KMS-11 (cell line): ENCODE measurements around the gene UXT.

Experiments
- H2AFZ ChIP-seq: fragments of 200-600 bp; sonication (generic); 2 replicates; pipeline ENCODE4 v1.6.1; 2016; ENCODE audit warnings: antibody characterized with exemption, mixed run types, low read depth
- H3K27ac ChIP-seq: fragments of 200-600 bp; sonication (generic); 2 replicates; pipeline ENCODE4 v1.6.1; 2016; ENCODE audit warnings: mild to moderate bottlenecking, mixed run types
- H3K27me3 ChIP-seq: fragments of 200-600 bp; sonication (generic); 2 replicates; pipeline ENCODE4 v1.6.1; 2017; ENCODE audit warnings: mild to moderate bottlenecking, low read depth, mixed run types, moderate library complexity; ENCODE audit not compliant: insufficient read depth
- H3K36me3 ChIP-seq: fragments of 200-600 bp; sonication (generic); 2 replicates; pipeline ENCODE4 v1.6.1; 2017; ENCODE audit warnings: mild to moderate bottlenecking, mixed run types; ENCODE audit not compliant: insufficient read depth
- H3K4me1 ChIP-seq: fragments of 200-600 bp; sonication (generic); 2 replicates; pipeline ENCODE4 v1.6.1; 2016; ENCODE audit warnings: mild to moderate bottlenecking, low read depth, mixed run types; ENCODE audit not compliant: poor library complexity, severe bottlenecking
- H3K4me2 ChIP-seq: fragments of 200-600 bp; sonication (generic); 2 replicates; pipeline ENCODE4 v1.7.0; 2016; ENCODE audit warnings: mild to moderate bottlenecking, mixed run types
- H3K4me3 ChIP-seq: fragments of 200-600 bp; sonication (generic); IDR thresholded peaks from 2 replicates; pipeline ENCODE4 v1.6.1; 2017; ENCODE audit warnings: low read depth, low read length, mixed read lengths; ENCODE audit not compliant: insufficient read depth
- H3K79me2 ChIP-seq: fragments of 200-600 bp; sonication (generic); 2 replicates; pipeline ENCODE4 v1.6.1; 2016; ENCODE audit warnings: low read depth, mixed run types; ENCODE audit not compliant: insufficient read depth
- H3K9ac ChIP-seq: fragments of 200-600 bp; sonication (generic); 2 replicates; pipeline ENCODE4 v1.6.1; 2016; ENCODE audit warnings: mild to moderate bottlenecking, mixed run types
- H4K20me1 ChIP-seq: fragments of 200-600 bp; sonication (generic); 2 replicates; pipeline ENCODE4 v1.6.1; 2016; ENCODE audit warnings: mild to moderate bottlenecking, mixed run types; ENCODE audit not compliant: insufficient read depth
- CTCF ChIP-seq: fragments of 200-600 bp; sonication (generic); conservative IDR thresholded peaks from 2 replicates; pipeline ENCODE4 v1.6.1; 2017; ENCODE audit warnings: low read depth, mild to moderate bottlenecking, antibody characterized with exemption, low read length, moderate library complexity, mixed read lengths

UXT gene

GRCh38 chrX:47648376-47648775 lies 10.6 kb downstream of the UXT start:
- no peak for TF ChIP-seq CTCF
- Histone ChIP-seq H2AFZ (no peak overlapping the region), H3K36me3 (no peaks in the 10 kb centered on the region), H3K79me2 (peaks cover 20% of the 10 kb centered on the region), H3K4me3 (no peak overlapping the region), H3K9ac (no peak overlapping the region), H3K4me1 (peaks cover 21% of the 10 kb centered on the region), H3K4me2 (no peak overlapping the region), H4K20me1 (no peaks in the 10 kb centered on the region), H3K27ac (no peak overlapping the region), H3K27me3 (no peaks in the 10 kb centered on the region)

GRCh38 chrX:47646636-47647035 lies 12.3 kb downstream of the UXT start:
- Histone ChIP-seq H3K4me3 (no peak overlapping the region), H2AFZ (no peak overlapping the region), H3K9ac (no peak overlapping the region), H3K36me3 (no peaks in the 10 kb centered on the region), H3K79me2 (peaks cover 20% of the 10 kb centered on the region), H3K4me1 (peaks cover 12% of the 10 kb centered on the region), H4K20me1 (no peaks in the 10 kb centered on the region), H3K4me2 (no peak overlapping the region), H3K27me3 (no peaks in the 10 kb centered on the region), H3K27ac (no peak overlapping the region)
- TF ChIP-seq CTCF = no peak

GRCh38 chrX:47645530-47645929 lies 13.4 kb downstream of the UXT start:
- no peaks in the 10 kb centered on the region for H4K20me1 ChIP-seq
- H3K27ac ChIP-seq = no peak overlapping the region
- no peak overlapping the region for H3K4me3 ChIP-seq
- no peak overlapping the region for H3K4me2 ChIP-seq
- no peak for TF ChIP-seq CTCF
- H3K36me3 ChIP-seq = no peaks in the 10 kb centered on the region
- H3K9ac ChIP-seq = no peak overlapping the region
- no peak overlapping the region for H2AFZ ChIP-seq
- no peaks in the 10 kb centered on the region for H3K27me3 ChIP-seq
- peaks cover 20% of the 10 kb centered on the region for H3K79me2 ChIP-seq
- H3K4me1 ChIP-seq = peaks cover 11% of the 10 kb centered on the region

- TF ChIP-seq CTCF = no peak
- H3K27me3 ChIP-seq = no peaks in the 10 kb centered on the region
Observed at GRCh38 chrX:47644557-47645091, 14.4 kb downstream of the UXT start.

More at GRCh38 chrX:47644557-47645091, 14.4 kb downstream of the UXT start:
- Histone ChIP-seq H3K27ac (no peak overlapping the region), H3K9ac (no peak overlapping the region), H2AFZ (no peak overlapping the region), H3K4me1 (peaks cover 11% of the 10 kb centered on the region), H3K4me3 (no peak overlapping the region), H3K36me3 (no peaks in the 10 kb centered on the region), H4K20me1 (no peaks in the 10 kb centered on the region), H3K4me2 (no peak overlapping the region), H3K79me2 (peaks cover 20% of the 10 kb centered on the region)
